SK-N-SH (cell line): Measurements from ENCODE around the gene KRTAP10-1.

ENCODE experiments used
- EZH2phosphoT487 ChIP-seq: fragments of 200-600 bp; sonication (generic); IDR thresholded peaks from 2 replicates; pipeline ENCODE4 v1.6.1; 2017; ENCODE audit warnings: low read depth, mixed run types, mild to moderate bottlenecking, antibody characterized with exemption, moderate library complexity, borderline replicate concordance
- FOXM1 ChIP-seq: IDR thresholded peaks from 2 replicates; pipeline ENCODE4 v1.4.0; 2012; ENCODE audit warnings: low read depth, mild to moderate bottlenecking
- GABPA ChIP-seq: IDR thresholded peaks from 2 replicates; pipeline ENCODE4 v1.4.0; 2012; ENCODE audit warnings: low read depth, mild to moderate bottlenecking
- GATA2 ChIP-seq: sonication (generic); formaldehyde crosslinking; IDR thresholded peaks from 2 replicates; pipeline ENCODE4 v1.5.0; 2020; ENCODE audit warnings: mild to moderate bottlenecking, missing genetic modification reagents
- IRF3 ChIP-seq: fragments of 150-350 bp; IDR thresholded peaks from 2 replicates; pipeline ENCODE4 v1.6.1; 2016; ENCODE audit warnings: mild to moderate bottlenecking, low read depth, low read length
- MXI1 ChIP-seq: IDR thresholded peaks from 2 replicates; pipeline ENCODE4 v1.6.1; 2012; ENCODE audit warnings: mild to moderate bottlenecking, low read depth, low read length, improper control_type of control experiment
- REST ChIP-seq: IDR thresholded peaks from 2 replicates; pipeline ENCODE4 v1.6.1; 2012; ENCODE audit warnings: mild to moderate bottlenecking, low read depth, low read length, moderate library complexity
- TAF1 ChIP-seq: IDR thresholded peaks from 2 replicates; pipeline ENCODE4 v1.6.1; 2012; ENCODE audit warnings: low read depth, mild to moderate bottlenecking, low read length, moderate library complexity, borderline replicate concordance
- TCF12 ChIP-seq: IDR thresholded peaks from 2 replicates; pipeline ENCODE4 v1.4.0; 2012
- TF ChIP-seq, protein P1 (sequence below): fragments of 200-600 bp; sonication (generic); IDR thresholded peaks from 2 replicates; pipeline ENCODE4 v1.6.1; 2017; ENCODE audit warnings: antibody characterized with exemption, mild to moderate bottlenecking, moderate library complexity

GRCh38 chr21:44539046-44539445 lies 949 bp downstream of the KRTAP10-1 start:
- TF ChIP-seq, protein P1, sequence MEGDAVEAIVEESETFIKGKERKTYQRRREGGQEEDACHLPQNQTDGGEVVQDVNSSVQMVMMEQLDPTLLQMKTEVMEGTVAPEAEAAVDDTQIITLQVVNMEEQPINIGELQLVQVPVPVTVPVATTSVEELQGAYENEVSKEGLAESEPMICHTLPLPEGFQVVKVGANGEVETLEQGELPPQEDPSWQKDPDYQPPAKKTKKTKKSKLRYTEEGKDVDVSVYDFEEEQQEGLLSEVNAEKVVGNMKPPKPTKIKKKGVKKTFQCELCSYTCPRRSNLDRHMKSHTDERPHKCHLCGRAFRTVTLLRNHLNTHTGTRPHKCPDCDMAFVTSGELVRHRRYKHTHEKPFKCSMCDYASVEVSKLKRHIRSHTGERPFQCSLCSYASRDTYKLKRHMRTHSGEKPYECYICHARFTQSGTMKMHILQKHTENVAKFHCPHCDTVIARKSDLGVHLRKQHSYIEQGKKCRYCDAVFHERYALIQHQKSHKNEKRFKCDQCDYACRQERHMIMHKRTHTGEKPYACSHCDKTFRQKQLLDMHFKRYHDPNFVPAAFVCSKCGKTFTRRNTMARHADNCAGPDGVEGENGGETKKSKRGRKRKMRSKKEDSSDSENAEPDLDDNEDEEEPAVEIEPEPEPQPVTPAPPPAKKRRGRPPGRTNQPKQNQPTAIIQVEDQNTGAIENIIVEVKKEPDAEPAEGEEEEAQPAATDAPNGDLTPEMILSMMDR: no peak
- TF ChIP-seq TAF1 (no peak), REST (no peak), EZH2phosphoT487 (no peak), MXI1 (no peak), GABPA (no peak), IRF3 (no peak), FOXM1 (no peak), GATA2 (CRISPR knock-in tag) (no peak), TCF12 (no peak)
